Subcutaneous abdominal adipose tissue (tissue), 5 donors: ENCODE measurements around the gene IL6.
"Not testable (repeated sequence)": the region's sequence is repeated elsewhere in the genome, so short reads cannot be mapped to it uniquely, and the experiment has no call there.

Source experiments
- H3K27ac ChIP-seq: one replicate; pipeline ENCODE4 v1.7.0; 2013; ENCODE audit warnings: low read depth, mild to moderate bottlenecking, inconsistent platforms, low read length, moderate library complexity
- H3K27me3 ChIP-seq, 5 donors: one replicate each; pipeline ENCODE4 v1.7.0; 2013; ENCODE audit warnings: low read length in 5 of 5, inconsistent platforms in 1 of 5; ENCODE audit not compliant: control insufficient read depth in 5 of 5, insufficient read depth in 4 of 5
- H3K36me3 ChIP-seq, 5 donors: one replicate each; pipeline ENCODE4 v1.7.0; 2013; ENCODE audit warnings: low read length in 5 of 5; ENCODE audit not compliant: control insufficient read depth in 5 of 5, insufficient read depth in 5 of 5
- H3K4me1 ChIP-seq, 5 donors: one replicate each; pipeline ENCODE4 v1.7.0; 2013; ENCODE audit warnings: low read length in 5 of 5, mild to moderate bottlenecking in 3 of 5, moderate library complexity in 1 of 5; ENCODE audit not compliant: control insufficient read depth in 5 of 5, insufficient read depth in 5 of 5
- H3K4me3 ChIP-seq, 5 donors: one replicate each; pipeline ENCODE4 v1.7.0; 2013; ENCODE audit warnings: low read length in 5 of 5, low read depth in 1 of 5
- H3K9ac ChIP-seq, 5 donors: one replicate each; pipeline ENCODE4 v1.7.0; 2013; ENCODE audit warnings: low read length in 5 of 5, mild to moderate bottlenecking in 4 of 5, moderate library complexity in 3 of 5
- H3K9me3 ChIP-seq, 5 donors: one replicate each; pipeline ENCODE4 v1.7.0; 2013; ENCODE audit warnings: low read length in 5 of 5; ENCODE audit not compliant: control insufficient read depth in 5 of 5
- donor health status: healthy.
- donor health status: healthy.
- donor health status: healthy.
- donor health status: healthy.
- donor health status: healthy.

The IL6 gene

DNA sequence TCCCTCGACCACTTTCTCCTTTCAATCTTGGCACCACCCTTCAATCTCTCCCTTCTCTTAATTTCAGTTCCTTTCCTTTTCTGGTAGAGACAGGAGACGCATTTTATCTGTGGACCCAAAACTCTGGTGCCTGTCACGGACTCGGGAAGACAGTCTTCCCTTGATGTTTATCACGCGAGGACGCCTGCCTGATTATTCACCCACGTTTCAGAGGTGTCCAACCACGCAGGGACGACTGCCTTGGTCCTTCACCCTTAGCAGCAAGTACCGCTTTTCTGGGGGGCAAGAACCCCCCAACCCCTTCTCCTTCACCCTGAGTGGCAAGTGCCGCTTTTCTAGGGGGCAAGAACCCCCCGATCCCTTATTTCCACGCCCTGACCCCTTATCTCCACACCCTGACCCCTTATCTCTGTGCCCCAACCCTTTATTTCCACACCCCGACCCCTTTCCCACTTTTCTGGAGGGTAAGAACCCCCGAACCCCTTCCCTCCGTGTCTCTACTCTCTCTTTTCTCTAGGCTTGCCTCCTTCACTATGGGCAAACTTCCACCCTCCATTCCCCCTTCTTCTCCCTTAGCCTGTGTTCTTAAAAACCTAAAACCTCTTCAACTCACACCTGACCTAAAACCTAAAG, 22.9 kb upstream of the IL6 start:
- H3K27ac ChIP-seq, H3K36me3 ChIP-seq, H3K9ac ChIP-seq, H3K27me3 ChIP-seq, H3K4me3 ChIP-seq, H3K9me3 ChIP-seq, H3K4me1 ChIP-seq: not testable (repeated sequence)

DNA sequence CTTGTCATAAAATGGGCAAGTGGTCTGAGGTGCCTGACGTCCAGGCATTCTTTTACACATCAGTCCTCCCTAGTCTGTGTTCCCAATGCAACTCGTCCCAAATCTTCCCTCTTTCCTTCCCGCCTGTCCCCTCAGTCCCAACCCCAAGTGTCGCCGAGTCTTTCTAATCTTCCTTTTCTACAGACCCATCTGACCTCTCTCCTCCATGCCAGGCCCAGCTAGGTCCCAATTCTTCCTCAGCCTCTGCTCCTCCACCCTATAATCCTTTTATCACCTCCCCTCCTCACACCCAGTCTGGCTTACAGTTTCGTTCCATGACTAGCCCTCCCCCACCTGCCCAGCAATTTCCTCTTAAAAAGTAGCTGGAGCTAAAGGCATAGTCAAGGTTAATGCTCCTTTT, 22.3 kb upstream of the IL6 start:
- not testable (repeated sequence) for H3K9ac ChIP-seq, H3K4me1 ChIP-seq, H3K27ac ChIP-seq, H3K4me3 ChIP-seq, H3K27me3 ChIP-seq, H3K36me3 ChIP-seq, H3K9me3 ChIP-seq

GRCh38 chr7:22705874-22706273, 21.1 kb upstream of the IL6 start:
- not testable (repeated sequence) for H3K36me3 ChIP-seq, H3K4me1 ChIP-seq, H3K9ac ChIP-seq, H3K27ac ChIP-seq, H3K4me3 ChIP-seq, H3K27me3 ChIP-seq, H3K9me3 ChIP-seq

DNA sequence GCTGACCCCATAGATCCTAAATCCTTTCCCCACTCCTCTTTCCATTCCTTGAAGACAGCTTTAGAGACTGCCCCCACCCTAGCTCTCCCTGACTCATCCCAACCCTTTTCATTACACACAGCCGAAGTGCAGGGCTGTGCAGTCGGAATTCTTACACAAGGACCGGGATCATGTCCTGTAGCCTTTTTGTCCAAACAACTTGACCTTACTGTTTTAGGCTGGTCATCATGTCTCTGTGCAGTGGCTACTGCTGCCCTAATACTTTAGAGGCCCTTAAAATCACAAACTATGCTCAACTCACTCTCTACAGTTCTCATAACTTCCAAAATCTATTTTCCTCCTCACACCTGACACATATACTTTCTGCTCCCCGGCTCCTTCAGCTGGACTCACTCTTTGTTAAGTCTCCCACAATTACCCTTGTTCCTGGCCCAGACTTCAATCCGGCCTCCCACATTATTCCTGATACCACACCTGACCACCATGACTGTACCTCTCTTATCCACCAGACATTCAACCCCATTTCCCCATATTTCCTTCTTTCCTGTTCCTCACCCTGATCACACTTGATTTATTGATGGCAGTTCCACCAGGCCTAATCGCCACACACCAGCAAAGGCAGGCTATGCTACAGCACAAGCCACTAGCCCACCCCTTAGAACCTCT, 19.8 kb upstream of the IL6 start:
- H3K27me3 ChIP-seq, H3K9ac ChIP-seq, H3K9me3 ChIP-seq, H3K27ac ChIP-seq, H3K4me1 ChIP-seq, H3K4me3 ChIP-seq, H3K36me3 ChIP-seq: not testable (repeated sequence)

DNA sequence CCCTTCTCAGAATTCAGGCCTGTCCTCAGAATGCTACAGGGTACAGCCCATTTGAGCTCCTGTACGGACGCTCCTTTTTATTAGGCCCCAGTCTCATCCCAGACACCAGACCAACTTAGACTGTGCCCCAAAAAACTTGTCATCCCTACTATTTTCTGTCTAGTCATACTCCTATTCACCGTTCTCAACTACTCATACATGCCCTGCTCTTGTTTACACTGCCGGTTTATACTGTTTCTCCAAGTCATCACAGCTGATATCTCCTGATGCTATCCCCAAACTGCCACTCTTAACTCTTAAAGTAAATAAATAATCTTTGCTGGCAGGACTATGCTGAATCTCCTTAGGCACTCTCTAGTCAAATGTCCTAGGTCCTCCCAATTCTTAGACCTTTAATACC, 18.8 kb upstream of the IL6 start:
- not testable (repeated sequence) for H3K4me1 ChIP-seq, H3K27ac ChIP-seq, H3K27me3 ChIP-seq, H3K9me3 ChIP-seq, H3K9ac ChIP-seq, H3K4me3 ChIP-seq, H3K36me3 ChIP-seq

DNA sequence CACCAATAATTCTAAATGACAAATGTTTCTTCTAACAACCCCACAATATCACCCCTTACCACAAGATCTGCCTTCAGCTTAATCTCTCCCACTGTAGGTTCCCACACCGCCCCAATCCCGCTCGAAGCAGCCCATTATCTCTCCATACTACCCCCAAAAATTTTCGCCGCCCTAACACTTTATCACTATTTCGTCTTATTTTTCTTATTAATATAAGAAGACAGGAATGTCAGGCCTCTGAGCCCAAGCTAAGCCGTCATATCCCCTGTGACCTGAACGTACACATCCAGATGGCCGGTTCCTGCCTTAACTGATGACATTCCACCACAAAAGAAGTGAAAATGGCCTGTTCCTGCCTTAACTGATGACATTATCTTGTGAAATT, 18.3 kb upstream of the IL6 start:
- not testable (repeated sequence) for H3K9me3 ChIP-seq, H3K9ac ChIP-seq, H3K4me1 ChIP-seq, H3K27ac ChIP-seq, H3K4me3 ChIP-seq, H3K36me3 ChIP-seq, H3K27me3 ChIP-seq

- H3K4me1 ChIP-seq, result peaks cover 0 to 10% (median 0%) of the 10 kb centered on the region in 5 donors
- H3K36me3 ChIP-seq, H3K9me3 ChIP-seq, H3K4me3 ChIP-seq, H3K9ac ChIP-seq, H3K27ac ChIP-seq, H3K27me3 ChIP-seq: not testable (repeated sequence)
Measured at GRCh38 chr7:22709062-22709829, 17.8 kb upstream of the IL6 start.

DNA sequence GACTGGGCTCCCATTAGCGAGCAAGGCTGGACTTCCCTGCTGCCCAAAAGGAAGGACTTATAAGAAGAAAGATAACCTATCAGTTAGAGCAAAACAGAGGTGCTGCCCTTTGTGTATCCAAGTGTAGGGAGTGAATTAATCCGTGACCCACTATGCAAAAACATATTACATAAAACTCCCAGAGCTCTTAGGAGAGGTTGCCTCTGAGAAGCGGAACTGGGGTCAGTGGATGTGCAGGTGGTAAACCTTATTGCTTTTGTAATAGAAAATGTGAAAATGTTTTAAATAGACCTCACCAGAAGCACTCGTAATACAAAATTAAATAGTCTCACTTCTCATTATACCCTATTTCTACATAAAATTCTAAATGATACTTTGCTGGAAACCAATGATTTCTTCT, 17.1 kb upstream of the IL6 start:
- Histone ChIP-seq H3K4me3 (no peak overlapping the region), H3K27ac (no peak overlapping the region), H3K9ac (no peak overlapping the region), H3K27me3 (no peaks in the 10 kb centered on the region), H3K4me1 (peaks cover 0 to 12% (median 0%) of the 10 kb centered on the region in 5 donors), H3K9me3 (no peaks in the 10 kb centered on the region), H3K36me3 (no peaks in the 10 kb centered on the region)

DNA sequence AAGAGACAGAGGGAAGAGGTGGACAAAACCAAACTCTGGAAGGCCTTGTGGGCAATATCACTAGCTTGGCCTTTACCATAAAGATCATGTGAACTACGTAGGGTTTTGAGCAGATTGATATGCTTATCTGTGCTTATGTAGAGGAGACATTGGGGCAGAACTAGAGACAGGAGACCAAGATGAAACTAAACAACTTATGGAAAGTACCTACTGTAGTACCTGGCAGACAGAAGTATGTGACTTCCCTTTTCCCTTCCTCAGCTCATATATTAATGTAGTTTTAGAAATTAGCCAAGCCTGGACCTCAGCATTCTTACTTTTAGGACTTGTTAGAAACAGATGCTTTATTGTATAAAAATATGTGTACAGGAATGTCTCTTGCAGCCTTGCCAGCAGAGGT, 14.0 kb upstream of the IL6 start:
- no peaks in the 10 kb centered on the region for H3K27me3 ChIP-seq
- no peak overlapping the region for H3K27ac ChIP-seq
- H3K9me3 ChIP-seq, result no peaks in the 10 kb centered on the region
- H3K4me3 ChIP-seq, result no peak overlapping the region
- H3K36me3 ChIP-seq, result no peaks in the 10 kb centered on the region
- peaks cover 0 to 24% (median 7%) of the 10 kb centered on the region in 5 donors for H3K4me1 ChIP-seq
- no peak overlapping the region for H3K9ac ChIP-seq

DNA sequence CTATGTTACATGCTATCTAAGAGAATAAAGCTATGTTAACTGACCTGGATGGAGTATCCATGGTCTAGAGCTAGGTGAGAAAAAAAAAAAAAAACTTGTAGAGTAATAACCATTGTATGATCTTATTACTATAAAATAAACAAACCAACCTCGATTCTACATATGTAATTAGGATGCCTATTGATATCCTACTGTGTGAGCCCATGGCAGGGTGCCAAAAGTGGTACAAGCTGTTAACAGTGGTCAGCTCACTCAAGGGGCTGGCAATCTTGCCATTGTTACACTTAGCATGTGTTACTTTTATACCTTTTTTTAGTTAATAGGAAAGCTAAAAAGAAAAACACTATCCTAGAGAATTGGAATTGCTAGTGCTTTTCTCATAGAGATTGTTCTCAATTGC, 13.5 kb upstream of the IL6 start:
- Histone ChIP-seq H3K36me3 (no peaks in the 10 kb centered on the region), H3K9me3 (no peaks in the 10 kb centered on the region), H3K27ac (no peak overlapping the region), H3K4me1 (peaks cover 2 to 28% (median 12%) of the 10 kb centered on the region in 5 donors), H3K9ac (no peak overlapping the region), H3K27me3 (no peaks in the 10 kb centered on the region), H3K4me3 (no peak overlapping the region)
